ENCODE data around the gene AMER3. TPM values are rescaled to one million over a fixed set of nuclear protein-coding genes. Genes with fewer than 3 reads are reported as not detected.
A peak's percentile ranks its signal among the peaks of the same experiment; 100 is the strongest.
"Not testable (repeated sequence)": the region's sequence is repeated elsewhere in the genome, so short reads cannot be mapped to it uniquely, and the experiment has no call there.

AMER3 gene, protein sequence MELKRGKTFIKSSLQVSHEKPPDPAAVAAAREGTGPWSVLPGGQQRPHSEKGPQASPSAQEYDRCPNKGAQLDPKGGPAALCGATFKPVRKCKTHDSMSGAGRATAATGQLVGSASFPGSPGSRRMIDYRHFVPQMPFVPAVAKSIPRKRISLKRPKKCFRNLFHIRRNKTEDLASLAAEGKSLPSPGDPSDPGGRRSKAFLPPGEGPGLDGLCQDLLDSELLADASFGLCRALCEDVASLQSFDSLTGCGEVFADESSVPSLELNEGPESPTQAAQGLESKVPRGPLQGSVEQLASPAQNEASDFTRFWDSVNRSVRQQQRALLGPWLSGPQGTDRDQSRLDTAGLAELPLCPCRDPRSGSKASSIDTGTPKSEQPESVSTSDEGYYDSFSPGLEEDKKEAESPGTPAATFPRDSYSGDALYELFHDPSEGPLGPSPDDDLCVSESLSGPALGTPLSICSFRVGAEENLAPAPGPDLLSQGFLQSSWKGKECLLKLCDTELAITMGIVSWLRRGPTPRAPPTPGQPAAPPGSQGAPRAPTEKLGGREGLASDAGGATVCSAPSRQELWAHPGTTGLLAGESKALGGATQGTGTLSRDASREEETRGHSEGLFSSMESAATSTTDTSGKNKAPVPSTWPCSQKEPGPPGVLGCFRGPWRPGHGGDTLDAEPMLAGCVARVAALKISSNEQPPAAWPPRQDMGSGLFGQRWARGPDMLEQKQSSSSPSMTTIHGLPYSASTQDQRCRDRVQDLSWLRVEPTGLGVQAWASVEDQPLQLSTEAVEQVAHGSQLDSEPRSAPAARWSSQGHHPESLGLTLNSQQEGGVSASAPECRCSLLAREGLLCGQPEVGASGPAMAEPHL
- not detected in 2 replicates for total RNA-seq (2014; rRNA removed; shearing (Covaris generic))
- polyA plus RNA-seq (2014; cell fraction: nucleus; rRNA removed), result not detected in 2 replicates

DNA sequence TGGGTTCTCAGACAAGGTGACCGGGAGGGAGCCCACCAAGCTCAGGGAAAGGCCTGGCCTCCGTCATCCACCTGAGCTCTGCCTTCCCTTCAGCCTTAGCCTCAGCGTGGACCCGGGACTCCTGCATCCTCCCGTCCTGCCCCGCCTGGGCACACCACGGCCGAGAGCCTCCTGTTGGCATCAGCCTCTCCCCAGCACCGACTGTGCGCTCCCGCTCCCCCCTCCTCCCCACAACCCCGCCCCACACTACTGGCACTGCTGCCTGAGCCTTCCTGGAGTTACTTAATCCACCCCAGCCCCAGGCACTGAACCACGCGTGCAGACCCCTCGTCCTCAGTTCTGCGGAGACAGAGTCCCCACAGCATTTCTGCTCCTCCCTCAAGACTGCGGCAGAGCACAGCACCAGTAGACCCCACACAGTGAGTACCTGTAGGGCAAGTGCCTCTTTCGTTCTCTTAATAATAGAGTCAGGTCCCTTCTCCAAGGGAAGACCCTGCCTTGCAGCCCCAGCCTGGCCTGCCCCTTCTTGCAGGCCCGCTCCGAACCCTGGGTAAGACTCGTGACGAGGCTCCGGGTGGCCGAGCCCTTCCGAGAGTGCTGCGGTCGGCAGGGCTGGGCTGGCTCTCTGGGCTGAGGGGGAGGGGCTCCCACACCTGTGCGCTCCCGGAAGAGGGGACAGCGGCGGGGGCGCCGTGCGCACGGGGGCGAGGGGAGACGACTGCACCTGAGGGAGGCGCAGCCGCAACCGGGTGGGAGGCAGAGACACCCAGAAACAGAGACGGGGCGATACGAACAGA lies at the start of gene AMER3:
AMER3 (plus strand) TSS at position 285 of the 797 bp plus-strand sequence. CDS start 6,533 bp downstream, outside the sequence.
- DNase-seq (ENCODE audit: extremely low read depth, low read depth), result no peak

DNA sequence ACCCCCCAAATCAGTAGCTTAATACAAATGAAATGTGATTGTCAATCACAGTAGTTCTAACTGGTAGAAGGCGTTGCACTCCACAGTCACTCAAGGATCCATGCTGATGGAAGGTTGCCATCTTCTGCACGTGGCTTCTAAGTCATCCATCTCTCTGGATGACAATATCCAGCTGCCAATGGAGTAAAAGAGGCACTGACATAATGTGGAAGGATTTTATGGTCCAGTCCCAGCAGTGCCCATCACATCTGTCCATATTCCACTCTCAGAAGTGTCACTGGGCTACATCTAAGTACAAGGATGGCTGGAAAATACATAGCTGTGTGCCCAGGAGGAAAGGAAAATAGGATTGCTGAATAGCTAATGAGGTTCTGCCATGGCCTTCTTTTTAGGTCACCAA lies 40.5 kb upstream of the AMER3 start:
- not testable (repeated sequence) for DNase-seq (ENCODE audit: extremely low read depth, low read depth)

DNA sequence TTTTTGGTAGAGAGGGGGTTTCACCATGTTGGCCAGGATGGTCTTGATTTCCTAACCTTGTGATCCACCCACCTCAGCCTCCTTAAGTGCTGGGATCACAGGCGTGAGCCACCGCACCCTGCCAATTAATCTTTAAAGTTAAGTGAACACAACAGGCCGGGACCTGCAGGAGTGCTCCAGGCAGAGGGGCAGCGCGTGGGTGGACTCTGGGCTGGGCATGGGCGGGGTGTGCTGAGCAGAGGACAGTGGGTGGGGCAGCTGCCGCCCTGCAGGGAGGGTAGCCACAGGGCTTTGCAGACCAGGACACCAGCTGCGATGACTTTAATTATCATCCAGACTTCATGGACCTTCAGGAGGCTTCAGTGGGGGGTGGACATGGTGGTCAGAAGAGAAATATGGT lies 35.3 kb upstream of the AMER3 start:
- no peak for DNase-seq (ENCODE audit: extremely low read depth, low read depth)

DNA sequence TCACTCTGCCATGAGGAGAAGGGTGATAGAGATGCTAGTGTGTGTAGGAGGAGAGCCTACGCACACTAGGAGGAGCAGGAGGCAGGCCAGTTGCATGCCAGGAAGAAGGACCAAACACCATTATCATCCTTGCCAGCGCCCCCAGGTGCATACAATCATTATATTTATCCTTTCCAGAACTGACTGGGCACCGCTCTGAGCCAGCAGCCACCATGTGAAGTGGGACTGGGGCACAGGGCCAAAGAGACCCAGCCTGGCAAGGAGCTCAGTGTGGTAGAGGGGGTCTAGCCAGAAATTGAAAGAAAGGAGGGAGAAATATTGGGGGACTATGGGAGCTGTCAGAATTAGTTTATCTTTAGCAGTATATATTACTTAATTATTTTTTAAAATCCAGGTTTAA lies 34.8 kb upstream of the AMER3 start:
- DNase-seq (ENCODE audit: extremely low read depth, low read depth), result no peak

DNA sequence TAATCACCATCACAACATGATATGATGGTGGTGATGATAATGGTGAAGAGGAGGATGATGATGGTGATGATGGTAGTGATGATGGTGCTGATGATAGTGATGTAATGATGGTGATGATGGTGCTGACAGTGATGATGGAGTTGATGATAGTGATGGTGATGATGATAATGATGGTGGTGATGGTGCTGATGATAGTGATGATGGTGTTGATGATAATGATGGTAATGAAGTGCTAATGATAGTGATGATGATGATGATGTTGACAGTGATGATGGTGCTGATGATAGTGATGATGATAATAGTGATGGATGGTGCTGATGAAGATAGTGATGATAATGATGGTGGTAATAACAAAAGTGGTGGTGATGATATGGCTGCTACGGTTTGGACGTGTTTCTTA lies 30.9 kb upstream of the AMER3 start:
- no peak for DNase-seq (ENCODE audit: extremely low read depth, low read depth)

DNA sequence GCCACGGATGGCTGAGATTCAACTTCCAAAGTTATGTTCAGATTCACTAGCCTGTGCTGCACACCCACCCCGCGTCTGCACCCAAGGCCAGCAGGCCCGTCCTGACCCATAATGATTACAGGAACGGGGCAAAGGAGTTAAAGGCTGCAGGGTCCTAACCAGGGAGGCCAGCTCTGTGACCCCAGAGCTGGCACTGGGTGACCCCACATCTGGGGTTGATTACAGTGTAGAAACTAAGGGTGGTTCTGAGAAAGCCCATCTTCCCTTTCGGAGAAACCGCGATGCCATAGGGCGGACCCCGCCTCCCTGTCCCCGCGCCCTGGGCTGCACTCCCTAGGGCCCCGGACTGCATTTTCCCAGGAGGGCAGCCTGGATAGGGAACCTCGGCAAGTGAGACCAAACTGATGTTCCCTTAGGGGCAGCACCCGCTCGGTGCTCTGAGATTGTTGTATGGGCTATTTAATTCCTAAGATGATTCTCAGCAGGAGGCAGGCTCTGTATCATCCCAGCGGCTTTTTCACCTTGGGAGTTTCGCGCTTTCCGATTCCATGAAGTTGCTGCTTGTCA lies 28.6 kb upstream of the AMER3 start:
- no peak for DNase-seq (ENCODE audit: extremely low read depth, low read depth)

DNA sequence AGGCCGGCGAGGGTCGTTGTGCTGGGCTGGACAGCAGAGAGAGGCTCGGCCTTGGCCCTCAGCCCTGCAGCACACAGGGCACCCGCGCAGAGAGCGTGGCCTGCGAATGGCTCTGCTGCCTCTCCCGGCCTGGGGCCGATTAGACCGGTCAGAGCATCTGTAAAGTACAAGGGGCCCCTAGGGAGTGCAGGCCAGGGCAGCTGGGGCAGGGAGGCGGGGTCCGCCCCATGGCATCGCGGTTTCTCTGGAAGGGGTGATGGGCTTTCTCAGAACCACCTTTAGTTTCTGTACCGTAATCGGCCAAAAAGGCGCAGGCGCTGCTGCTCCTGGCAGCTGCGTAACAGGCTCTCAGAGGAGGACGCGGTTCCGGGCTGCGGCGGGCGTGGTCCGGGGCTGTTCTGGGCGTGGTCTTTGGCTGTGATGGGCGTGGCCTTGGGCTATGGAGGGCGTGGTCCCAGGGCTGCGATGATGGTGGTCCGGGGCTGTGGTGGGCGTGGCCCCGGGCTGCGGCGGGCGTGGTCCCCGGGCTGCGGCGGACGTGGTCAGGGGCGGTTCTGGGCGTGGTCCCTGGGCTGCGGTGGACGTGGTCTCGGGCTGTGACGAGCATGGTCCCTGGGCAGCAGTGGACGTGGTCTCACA lies 27.9 kb upstream of the AMER3 start:
- peak; percentile 80 for DNase-seq (ENCODE audit: extremely low read depth, low read depth)

DNA sequence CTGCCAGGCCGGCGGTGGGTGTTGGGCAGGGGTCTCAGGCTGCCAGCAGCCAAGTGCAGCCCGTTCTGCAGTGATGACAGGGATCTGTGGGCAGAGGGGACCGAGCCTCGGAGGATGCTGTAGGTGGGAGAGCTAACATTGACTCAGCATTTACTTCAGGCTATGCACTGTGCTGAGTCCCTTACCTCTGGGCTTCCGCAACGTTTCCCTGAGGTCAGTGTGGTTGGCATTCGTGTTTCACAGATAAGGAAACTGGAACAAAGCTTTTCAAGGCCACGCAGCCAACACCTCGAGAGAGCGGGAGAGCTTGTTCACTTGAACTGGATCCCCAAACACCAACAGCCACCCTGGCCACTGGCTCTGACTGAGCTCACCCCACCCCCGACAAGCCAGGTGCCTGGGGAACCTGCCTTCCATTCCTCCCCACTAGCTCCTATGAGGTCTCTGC lies 27.3 kb upstream of the AMER3 start:
- DNase-seq (ENCODE audit: extremely low read depth, low read depth), result no peak

DNA sequence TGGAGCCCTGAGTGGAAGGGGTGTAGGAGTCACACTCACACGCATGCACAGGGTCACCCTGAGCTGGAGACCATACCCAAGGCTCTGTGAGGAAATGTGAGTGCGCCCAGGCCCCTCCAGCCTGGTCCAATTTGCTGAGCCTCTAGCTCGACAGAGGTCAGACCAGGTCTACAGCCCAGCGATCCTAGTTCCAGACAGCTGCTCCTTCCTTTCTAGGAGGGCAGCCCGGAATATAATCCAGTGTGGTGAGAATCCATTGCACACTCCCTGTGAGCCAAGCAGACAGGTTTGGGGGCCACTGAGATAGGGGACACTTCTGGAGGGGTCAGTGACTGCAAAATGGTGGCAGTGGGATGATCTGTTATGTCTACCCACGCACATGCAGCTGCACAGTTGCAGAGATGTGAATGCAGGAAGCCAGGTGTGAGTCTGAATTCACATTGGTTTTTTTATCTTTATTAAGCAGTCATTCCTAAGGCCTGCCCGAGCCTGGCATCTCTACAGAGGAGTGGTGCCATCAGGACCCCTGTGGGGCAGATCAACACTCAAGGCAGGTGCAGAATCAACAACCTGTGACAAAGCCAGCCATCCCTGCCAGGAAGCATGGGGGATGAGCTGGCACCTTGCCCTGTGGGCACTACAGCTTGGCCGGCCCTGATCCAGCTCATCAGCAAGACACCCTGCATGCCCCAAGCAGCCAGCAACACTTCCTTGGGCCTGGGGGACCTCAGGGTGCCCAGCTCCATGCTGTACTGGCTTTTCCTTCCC lies 26.6 kb upstream of the AMER3 start, which contains the start of gene GPR148:
GPR148 (plus strand) TSS at position 522 of the 768 bp plus-strand sequence; CDS start at position 604, 82 bp downstream.
- DNase-seq (ENCODE audit: extremely low read depth, low read depth), result no peak

DNA sequence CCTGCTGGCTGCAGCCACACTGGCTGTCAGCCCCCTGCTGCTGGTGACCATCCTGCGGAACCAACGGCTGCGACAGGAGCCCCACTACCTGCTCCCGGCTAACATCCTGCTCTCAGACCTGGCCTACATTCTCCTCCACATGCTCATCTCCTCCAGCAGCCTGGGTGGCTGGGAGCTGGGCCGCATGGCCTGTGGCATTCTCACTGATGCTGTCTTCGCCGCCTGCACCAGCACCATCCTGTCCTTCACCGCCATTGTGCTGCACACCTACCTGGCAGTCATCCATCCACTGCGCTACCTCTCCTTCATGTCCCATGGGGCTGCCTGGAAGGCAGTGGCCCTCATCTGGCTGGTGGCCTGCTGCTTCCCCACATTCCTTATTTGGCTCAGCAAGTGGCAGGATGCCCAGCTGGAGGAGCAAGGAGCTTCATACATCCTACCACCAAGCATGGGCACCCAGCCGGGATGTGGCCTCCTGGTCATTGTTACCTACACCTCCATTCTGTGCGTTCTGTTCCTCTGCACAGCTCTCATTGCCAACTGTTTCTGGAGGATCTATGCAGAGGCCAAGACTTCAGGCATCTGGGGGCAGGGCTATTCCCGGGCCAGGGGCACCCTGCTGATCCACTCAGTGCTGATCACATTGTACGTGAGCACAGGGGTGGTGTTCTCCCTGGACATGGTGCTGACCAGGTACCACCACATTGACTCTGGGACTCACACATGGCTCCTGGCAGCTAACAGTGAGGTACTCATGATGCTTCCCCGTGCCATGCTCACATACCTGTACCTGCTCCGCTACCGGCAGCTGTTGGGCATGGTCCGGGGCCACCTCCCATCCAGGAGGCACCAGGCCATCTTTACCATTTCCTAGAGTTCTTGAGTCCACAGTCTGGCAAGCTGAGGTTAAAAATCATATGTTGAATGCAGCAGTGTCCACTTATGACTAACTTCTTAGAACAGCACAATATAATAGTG lies 25.7 kb upstream of the AMER3 start:
- no peak for DNase-seq (ENCODE audit: extremely low read depth, low read depth)

DNA sequence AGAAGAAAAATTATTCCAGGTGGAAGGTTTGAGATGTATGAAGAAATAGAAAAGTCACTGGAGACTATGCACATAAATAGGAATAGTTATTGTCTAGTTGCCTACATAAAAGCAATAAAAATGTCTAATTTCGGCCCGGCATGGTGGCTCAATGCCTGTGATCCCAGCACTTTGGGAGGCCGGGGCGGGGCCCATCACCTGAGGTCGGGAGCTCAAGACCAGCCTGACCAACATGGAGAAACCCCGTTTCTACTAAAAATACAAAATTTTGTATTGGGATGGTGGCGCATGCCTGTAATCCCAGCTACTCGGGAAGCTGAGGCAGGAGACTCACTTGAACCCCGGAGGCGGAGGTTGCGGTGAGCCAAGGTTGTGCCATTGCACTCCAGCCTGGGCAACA lies 23.1 kb upstream of the AMER3 start:
- not testable (repeated sequence) for DNase-seq (ENCODE audit: extremely low read depth, low read depth)

DNA sequence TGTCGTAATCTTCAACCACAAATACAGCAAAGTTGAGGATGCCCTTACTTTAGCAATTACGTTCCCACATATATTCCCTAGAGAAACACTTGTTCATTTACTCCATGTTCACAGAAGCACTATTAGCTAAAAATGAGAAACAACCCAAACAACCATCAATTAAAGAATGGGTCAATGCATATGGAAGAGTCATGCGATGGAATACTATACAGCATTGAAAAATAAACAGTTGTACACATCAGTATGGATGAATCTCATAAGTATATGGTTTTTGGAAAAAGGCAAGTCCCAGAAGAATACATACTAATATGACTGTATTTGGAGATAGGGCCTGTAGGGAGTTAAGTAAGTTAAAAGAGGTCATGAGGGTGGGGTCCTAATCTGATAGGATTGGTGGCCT lies 20.1 kb upstream of the AMER3 start:
- DNase-seq (ENCODE audit: extremely low read depth, low read depth), result no peak

DNA sequence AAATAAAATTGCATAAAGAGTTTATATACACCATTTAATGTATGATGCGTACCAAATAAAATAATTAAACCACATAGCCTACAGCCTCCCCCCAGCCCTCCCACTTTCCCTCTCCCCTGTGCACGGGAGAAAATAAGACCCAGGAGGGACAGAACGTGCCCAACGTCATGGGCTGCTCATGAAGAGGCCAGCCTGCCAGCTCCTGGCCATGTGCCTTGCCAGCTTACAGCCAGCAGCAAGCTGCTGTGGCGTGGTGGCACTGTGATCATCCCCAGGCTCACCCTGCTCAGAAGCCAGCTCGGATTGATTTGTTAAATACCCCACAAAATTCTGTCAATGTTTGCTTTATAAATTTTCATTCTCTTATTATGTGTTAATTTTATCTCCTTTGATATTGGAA lies 18.9 kb upstream of the AMER3 start:
- DNase-seq (ENCODE audit: extremely low read depth, low read depth), result no peak

DNA sequence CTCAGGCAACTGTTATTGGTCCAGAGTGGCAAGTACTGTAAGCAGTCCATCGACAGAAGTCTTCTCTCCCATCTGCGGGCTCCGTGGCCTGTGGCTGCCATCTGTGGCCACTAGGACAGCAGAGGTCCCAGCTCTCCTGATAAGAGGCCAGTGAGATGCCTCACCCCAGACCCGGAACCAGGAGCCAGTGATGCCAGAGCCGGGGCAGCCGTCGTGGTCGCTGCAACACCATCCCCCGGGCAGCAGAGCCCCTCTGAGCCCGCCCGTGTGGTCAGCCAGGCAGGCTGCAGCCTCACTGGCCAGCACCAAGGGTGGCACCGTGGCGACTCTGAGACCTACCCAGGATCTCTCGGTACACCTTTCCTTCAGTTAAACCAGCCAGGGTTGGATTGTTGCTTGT lies 17.7 kb upstream of the AMER3 start:
- DNase-seq (ENCODE audit: extremely low read depth, low read depth), result no peak

DNA sequence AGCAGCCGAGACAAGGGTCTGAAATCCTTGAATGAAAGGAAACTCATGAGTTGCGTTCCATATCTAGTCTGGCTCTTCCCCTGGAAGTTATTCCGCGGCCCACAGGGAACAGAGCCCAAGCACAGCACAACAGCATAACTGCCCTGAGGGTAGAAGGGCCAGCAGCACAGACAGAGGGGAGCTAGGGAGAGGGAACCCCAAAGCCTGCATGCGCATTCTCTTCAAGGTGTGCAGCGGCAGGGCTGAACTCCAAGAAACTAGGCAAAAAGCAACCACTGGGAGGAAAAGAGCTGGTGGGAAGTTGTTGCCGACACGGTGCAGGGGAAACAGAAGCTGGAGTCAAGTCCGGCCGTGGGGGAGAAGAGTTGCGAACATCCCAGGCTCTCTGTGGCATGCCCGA lies 14.7 kb upstream of the AMER3 start:
- DNase-seq (ENCODE audit: extremely low read depth, low read depth), result no peak

DNA sequence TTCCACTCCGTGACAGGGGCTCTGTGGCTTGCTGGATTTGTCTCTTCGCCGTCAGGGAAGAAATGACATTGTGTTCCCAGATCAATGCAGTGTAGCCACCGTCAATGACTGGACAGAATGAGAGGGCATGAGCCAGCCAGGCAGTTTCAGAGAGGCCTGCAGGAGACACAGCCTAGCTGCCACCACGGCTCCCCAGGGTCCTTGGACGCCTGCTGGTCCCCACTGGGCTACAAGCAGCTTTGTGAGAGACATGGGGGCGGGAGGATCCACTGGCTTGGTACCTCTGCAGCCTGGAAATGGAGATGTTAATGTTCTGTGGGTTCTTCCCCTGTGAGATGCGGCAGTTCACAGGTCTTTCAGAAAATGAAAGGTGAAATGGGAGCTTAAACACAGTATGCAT lies 12.1 kb upstream of the AMER3 start:
- no peak for DNase-seq (ENCODE audit: extremely low read depth, low read depth)

DNA sequence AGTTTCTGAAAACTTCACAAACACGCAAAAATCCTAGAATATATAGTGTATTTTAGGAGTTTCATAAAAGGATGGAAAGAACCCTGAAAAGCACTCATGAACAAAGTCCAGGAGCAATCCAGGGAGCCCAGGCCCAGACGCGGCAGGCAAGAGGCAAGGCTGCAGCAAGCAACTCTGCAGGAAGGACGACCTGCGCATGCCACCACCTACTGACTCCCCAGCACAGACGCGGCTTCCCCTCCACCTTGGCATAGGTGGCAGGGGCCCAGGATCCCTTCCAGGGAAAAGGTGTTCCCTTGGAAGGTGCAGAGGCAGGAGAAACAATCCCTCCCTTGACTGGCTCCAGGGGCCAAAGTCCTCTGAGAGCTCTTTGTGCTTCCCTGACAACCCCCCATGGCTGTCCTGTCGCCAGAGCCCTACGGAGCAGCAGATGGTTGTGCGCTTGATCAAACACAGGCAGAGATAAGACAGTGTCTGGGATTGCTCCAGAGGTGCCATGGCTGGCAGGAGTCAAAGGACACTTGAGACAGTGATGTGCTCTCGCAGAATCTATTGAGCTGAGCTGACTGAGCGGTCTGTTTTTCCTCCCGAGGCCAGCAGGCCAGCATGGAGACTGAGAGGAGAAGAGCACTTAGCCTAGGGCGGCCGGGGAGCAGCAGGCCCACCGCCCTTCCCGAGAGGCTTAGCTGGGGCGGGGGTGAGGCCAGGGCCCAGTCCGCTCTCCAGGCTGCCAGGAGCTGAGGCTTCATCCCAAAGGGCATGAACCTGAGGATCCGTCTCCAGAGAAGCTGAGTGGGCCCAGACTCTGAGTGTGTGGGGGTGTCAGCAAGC lies 10.8 kb upstream of the AMER3 start:
- no peak for DNase-seq (ENCODE audit: extremely low read depth, low read depth)

All from NCI-H460 (cell line).